Skeletal muscle satellite cell (primary cell): ENCODE results near the gene CHEK1.

Source experiments
- H3K27me3 ChIP-seq: 2 replicates; pipeline ENCODE4 v1.7.0; 2013; ENCODE audit warnings: low read length; ENCODE audit not compliant: control insufficient read depth, insufficient read depth
- H3K36me3 ChIP-seq: 2 replicates; pipeline ENCODE4 v1.7.0; 2013; ENCODE audit warnings: mild to moderate bottlenecking, control low read depth, low read length; ENCODE audit not compliant: insufficient read depth
- H3K4me1 ChIP-seq: 2 replicates; pipeline ENCODE4 v1.7.0; 2013; ENCODE audit warnings: low read length; ENCODE audit not compliant: control insufficient read depth, insufficient read depth
- H3K4me2 ChIP-seq: 2 replicates; pipeline ENCODE4 v1.7.0; 2013; ENCODE audit warnings: mild to moderate bottlenecking, low read length
- H3K4me3 ChIP-seq: 2 replicates; pipeline ENCODE4 v1.7.0; 2013; ENCODE audit warnings: low read length
- H3K9ac ChIP-seq: 2 replicates; pipeline ENCODE4 v1.7.0; 2013; ENCODE audit warnings: mild to moderate bottlenecking, low read depth, low read length, moderate library complexity
- H3K9me3 ChIP-seq: replicated peaks from 2 replicates; pipeline ENCODE4 v1.7.0; 2013; ENCODE audit warnings: mild to moderate bottlenecking, control low read depth, low read length

The CHEK1 gene

DNA sequence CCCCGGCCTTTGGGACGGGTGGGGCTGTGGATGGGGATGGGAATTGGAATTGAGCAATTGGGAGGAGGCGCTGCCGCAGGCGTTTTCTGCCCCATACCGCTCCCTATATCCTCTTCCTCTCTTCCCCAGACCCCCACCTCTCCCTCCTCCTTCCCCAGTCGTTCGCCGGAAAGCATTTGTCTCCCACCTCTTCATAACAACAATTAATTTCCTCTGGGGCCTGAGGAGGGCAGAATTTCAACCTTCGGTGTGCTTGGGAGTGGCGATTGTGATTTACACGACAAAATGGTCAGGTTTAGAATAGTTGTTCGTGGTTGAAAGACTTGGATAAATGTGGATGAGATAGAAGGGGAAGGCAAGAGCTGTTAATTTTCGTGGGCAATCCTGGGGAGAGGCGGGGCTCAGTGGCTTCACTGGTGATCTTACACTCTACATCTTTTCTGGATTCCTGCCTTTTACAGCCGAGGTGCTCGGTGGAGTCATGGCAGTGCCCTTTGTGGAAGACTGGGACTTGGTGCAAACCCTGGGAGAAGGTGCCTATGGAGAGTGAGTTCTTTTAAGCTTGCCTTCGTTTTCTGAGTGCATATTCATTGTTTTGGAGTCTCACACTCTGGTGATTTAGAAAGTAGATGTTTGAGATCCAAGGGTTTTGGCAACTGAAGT is 1.5 kb downstream of the CHEK1 start:
- peaks cover 17% of the 10 kb centered on the region for H3K36me3 ChIP-seq
- no peaks in the 10 kb centered on the region for H3K27me3 ChIP-seq
- H3K9me3 ChIP-seq, result no peaks in the 10 kb centered on the region
- peak overlapping the region; percentile 89 for H3K9ac ChIP-seq
- H3K4me2 ChIP-seq, result peak overlapping the region; percentile 95
- peak overlapping the region; percentile 75 for H3K4me3 ChIP-seq
- peaks cover 19% of the 10 kb centered on the region for H3K4me1 ChIP-seq

DNA sequence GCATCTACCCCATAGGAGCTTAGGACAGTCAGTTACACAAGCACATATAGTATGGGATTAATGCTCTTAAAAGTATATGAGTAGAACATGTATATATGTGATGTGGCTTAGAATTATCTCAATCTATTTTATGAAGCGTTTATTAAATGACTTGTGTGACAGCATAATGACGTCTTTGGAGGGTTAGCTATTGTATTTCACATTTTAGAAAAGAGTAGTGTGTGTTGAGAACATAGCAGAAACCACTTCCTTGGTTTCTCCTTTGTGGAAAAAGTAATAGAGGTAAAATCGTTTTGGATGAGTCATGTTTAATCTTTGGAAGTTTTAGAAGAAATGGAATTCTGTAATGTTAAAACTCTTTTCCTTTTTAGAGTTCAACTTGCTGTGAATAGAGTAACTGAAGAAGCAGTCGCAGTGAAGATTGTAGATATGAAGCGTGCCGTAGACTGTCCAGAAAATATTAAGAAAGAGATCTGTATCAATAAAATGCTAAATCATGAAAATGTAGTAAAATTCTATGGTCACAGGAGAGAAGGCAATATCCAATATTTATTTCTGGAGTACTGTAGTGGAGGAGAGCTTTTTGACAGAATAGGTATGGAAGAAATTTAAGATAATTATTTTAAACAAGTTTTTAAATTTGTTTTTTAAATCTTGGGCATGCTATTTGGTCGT is 2.4 kb downstream of the CHEK1 start:
- Histone ChIP-seq H3K4me1 (peaks cover 19% of the 10 kb centered on the region), H3K36me3 (peaks cover 10% of the 10 kb centered on the region), H3K9ac (peak overlapping the region; percentile 89), H3K4me3 (peak overlapping the region; percentile 75), H3K9me3 (no peaks in the 10 kb centered on the region), H3K4me2 (peak overlapping the region; percentile 95), H3K27me3 (no peaks in the 10 kb centered on the region)

DNA sequence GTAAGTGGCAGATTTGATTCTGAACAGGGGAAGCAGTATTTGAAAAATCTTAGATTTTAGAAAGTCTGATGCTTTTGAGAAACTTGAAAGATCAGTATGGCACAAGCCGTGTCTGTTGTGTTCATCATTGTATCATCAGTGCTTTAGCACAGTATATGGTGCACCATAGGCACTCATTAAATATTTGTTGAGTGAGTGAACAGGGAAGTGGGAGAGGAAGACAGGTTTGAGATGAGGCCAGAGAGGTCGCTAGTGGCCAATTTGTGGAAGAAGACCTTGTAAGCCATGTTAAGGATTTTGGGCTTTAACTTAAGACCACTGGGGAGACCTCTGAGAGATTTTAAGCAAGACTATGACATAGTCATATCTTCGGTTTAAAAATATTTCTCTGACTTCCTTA is 12.9 kb downstream of the CHEK1 start:
- no peaks in the 10 kb centered on the region for H3K27me3 ChIP-seq
- H3K4me1 ChIP-seq, result no peaks in the 10 kb centered on the region
- H3K9me3 ChIP-seq, result no peaks in the 10 kb centered on the region
- H3K36me3 ChIP-seq, result peaks cover 69% of the 10 kb centered on the region
- no peak overlapping the region for H3K9ac ChIP-seq
- no peak overlapping the region for H3K4me3 ChIP-seq
- H3K4me2 ChIP-seq, result no peak overlapping the region

DNA sequence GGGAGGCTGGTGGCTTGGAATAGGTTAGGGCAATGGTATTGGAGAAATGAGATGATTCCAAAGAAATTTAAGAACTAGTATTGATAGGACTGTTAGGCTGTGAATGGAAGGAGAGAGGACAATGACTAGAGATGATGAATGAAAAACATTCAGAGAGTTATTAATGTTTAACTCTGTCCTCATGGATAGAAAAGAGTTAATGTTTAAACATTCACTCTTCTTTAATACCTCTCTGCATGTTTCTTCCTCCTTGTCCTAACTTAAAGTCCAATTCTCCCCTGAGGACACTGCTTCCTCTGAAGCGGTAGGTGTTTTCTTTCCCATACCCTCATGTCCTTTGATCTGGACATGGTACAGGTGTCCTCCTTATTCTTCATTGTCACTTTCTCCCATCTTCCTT is 13.4 kb downstream of the CHEK1 start:
- H3K36me3 ChIP-seq, result peaks cover 64% of the 10 kb centered on the region
- H3K9ac ChIP-seq, result no peak overlapping the region
- no peaks in the 10 kb centered on the region for H3K4me1 ChIP-seq
- H3K4me2 ChIP-seq, result no peak overlapping the region
- H3K9me3 ChIP-seq, result no peaks in the 10 kb centered on the region
- H3K27me3 ChIP-seq, result no peaks in the 10 kb centered on the region
- H3K4me3 ChIP-seq, result no peak overlapping the region

DNA sequence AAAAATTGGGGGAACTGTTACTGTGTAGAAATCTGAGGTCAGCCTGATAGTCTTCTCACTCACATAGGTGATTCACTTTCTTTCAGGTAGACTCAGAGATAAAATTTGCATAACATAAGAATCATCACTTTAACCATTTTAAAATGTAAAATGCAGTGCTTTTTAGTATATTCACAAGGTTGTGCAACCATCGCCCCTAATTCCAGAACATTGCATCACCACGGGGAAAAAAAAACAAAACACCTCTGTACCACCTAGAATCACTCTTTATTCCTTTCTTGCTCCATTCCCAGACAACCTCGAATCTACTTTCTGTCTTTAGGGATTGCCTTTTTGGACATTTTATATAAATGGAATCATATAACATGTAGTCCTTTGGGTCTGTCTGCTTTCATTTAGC is 20.9 kb downstream of the CHEK1 start:
- Histone ChIP-seq H3K4me3 (no peak overlapping the region), H3K36me3 (peaks cover 37% of the 10 kb centered on the region), H3K27me3 (no peaks in the 10 kb centered on the region), H3K9me3 (no peaks in the 10 kb centered on the region), H3K9ac (no peak overlapping the region), H3K4me1 (no peaks in the 10 kb centered on the region), H3K4me2 (no peak overlapping the region)

DNA sequence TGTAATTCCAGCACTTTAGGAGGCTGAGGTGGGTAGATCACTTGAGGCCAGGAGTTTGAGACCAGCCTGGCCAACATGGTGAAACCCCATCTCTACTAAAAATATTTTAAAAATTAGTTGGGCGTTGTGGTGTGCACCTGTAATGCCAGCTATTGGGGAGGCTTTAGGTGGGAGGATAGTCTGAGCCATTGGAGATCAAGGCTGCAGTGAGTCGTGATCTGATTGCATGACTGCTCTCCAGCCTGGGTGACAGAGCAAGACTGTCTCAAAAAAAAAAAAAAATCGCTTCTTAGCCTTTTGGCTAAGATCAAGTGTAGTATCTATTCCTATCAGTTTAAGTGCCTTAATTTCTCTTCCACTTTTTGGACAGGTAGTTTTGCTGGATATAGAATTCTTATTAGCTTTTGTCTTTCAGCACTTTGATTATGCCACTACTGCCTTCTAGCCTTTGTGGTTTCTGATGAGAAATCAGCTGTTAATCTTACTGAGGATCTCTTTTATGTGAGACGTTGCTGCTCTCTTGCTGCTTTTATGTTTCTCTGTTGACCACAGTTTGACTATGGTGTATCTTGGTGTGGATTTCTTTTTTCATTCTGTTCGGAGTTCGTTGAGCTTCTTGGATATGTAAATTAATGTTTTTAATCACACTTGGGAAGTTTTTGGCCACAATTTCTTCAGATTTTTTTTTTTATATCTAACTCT is 24.7 kb downstream of the CHEK1 start:
- no peak overlapping the region for H3K4me3 ChIP-seq
- no peaks in the 10 kb centered on the region for H3K27me3 ChIP-seq
- H3K9ac ChIP-seq, result no peak overlapping the region
- no peak overlapping the region for H3K4me2 ChIP-seq
- no peaks in the 10 kb centered on the region for H3K9me3 ChIP-seq
- H3K36me3 ChIP-seq, result peaks cover 28% of the 10 kb centered on the region
- no peaks in the 10 kb centered on the region for H3K4me1 ChIP-seq

DNA sequence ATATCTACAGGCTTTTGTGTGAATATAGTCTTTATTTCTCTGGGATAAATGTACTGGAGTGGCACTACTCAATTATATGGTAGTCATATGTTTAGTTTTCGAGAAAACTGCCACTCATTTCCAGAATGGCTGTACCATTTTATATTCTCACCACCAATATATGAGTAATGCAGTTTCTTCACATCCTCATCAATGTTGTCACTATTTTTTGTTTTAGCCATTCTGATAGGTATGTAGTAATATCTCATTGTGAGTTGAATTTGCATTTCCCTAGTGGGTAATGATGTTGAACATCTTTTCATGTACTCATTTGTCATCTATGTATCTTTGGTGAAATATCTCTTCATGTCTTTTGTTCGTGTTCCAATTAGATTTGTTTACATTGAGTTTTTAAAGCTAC is 37.7 kb downstream of the CHEK1 start:
- no peaks in the 10 kb centered on the region for H3K9me3 ChIP-seq
- no peak overlapping the region for H3K4me2 ChIP-seq
- H3K9ac ChIP-seq, result no peak overlapping the region
- H3K36me3 ChIP-seq, result peaks cover 13% of the 10 kb centered on the region
- no peaks in the 10 kb centered on the region for H3K27me3 ChIP-seq
- H3K4me3 ChIP-seq, result no peak overlapping the region
- no peaks in the 10 kb centered on the region for H3K4me1 ChIP-seq

DNA sequence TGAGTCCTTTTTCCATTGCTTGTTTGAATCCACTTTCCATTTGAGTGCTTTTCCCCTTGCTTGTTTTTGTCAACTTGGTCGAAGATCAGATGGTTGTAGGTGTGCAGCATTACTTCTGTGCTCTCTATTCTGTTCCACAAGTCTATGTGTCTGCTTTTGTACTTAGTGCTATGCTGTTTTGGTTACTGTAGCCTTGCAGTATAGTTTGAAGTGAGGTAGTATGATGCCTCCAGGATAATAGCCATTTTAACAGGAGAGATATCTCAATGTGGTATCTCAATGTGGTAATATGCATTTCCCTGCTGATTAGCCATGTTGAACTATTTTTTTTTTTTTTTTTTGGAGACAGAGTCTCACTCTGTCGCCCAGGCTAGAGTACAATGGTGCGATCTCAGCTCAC is 38.9 kb downstream of the CHEK1 start:
- no peak overlapping the region for H3K9ac ChIP-seq
- H3K4me2 ChIP-seq, result no peak overlapping the region
- no peaks in the 10 kb centered on the region for H3K9me3 ChIP-seq
- H3K36me3 ChIP-seq, result peaks cover 13% of the 10 kb centered on the region
- H3K4me3 ChIP-seq, result no peak overlapping the region
- no peaks in the 10 kb centered on the region for H3K4me1 ChIP-seq
- H3K27me3 ChIP-seq, result no peaks in the 10 kb centered on the region

DNA sequence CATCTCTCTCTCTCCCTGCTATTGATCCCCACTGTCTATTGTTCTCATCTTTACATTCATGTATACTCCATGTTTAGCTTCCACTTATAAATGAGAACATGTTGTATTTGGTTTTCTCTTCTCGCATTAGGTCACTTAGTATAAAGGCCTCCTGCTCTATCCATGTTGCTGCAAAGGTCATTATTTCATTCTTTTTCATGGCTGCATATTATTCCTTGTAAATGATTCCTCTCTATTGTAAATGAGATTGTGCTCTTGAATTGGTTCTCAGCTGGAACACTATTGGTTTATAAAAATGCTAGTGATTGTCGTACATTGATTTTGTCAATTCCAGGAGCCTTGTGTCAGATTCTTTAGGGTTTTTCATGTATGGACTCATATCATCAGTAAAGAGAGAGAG is 42.2 kb downstream of the CHEK1 start:
- Histone ChIP-seq H3K4me1 (peaks cover 4% of the 10 kb centered on the region), H3K9ac (no peak overlapping the region), H3K27me3 (no peaks in the 10 kb centered on the region), H3K4me2 (no peak overlapping the region), H3K36me3 (peaks cover 11% of the 10 kb centered on the region), H3K9me3 (no peaks in the 10 kb centered on the region), H3K4me3 (no peak overlapping the region)

DNA sequence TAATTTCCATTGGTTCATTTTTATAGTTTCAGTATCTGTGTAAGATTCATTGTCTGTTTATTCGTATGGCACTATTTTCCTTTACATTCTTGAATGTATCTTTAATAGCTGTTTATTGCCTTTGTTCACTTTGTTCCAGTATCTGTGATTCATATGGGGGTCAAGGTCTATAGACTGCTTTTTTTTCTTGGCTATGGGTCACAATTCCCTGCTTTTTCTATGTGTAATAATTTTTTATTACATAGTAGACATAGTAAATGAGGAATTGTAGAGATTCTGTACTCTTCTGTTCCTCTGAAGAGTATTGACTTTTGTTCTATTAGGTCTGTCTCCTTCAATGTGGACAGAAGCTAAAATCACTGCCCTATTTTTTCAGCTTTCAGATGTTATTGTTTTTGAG is 45.2 kb downstream of the CHEK1 start:
- H3K27me3 ChIP-seq, result no peaks in the 10 kb centered on the region
- no peak overlapping the region for H3K9ac ChIP-seq
- H3K4me2 ChIP-seq, result no peak overlapping the region
- H3K9me3 ChIP-seq, result no peaks in the 10 kb centered on the region
- peaks cover 4% of the 10 kb centered on the region for H3K4me1 ChIP-seq
- H3K36me3 ChIP-seq, result no peaks in the 10 kb centered on the region
- no peak overlapping the region for H3K4me3 ChIP-seq

DNA sequence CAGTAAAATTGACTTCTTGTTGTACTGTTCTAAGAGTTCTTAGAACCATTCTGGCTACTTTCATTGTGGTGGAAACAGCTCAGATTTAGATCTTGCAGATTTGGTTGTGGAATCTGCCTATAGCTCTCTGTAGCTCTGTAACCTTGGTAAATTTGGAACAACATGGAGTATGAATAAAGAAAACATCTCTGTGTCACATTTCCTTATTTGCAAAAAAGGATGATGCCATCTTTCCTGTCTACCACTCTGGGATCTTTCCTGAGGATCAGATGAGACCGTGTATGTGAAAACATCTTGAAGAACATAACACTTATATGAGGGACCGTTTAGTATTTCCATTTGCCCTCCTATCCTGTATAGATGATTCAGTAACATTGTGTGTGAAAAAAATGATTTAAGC is 46.6 kb downstream of the CHEK1 start:
- H3K4me1 ChIP-seq, result peaks cover 4% of the 10 kb centered on the region
- no peaks in the 10 kb centered on the region for H3K27me3 ChIP-seq
- peaks cover 5% of the 10 kb centered on the region for H3K36me3 ChIP-seq
- H3K4me2 ChIP-seq, result no peak overlapping the region
- no peak overlapping the region for H3K9ac ChIP-seq
- no peaks in the 10 kb centered on the region for H3K9me3 ChIP-seq
- H3K4me3 ChIP-seq, result no peak overlapping the region
